Measurements from ENCODE around the gene AGBL5.

GRCh38 chr2:27074738-27075565, 23.5 kb downstream of the AGBL5 start:
- TF ChIP-seq POLR2AphosphoS5 (IDR thresholded peaks at IDR 0.05; ENCODE audit: borderline replicate concordance, low read depth, low read length), result no peak
- TF ChIP-seq EZH2 (IDR thresholded peaks at IDR 0.05), result no peak

Measured in SK-N-MC (cell line).